K562 (cell line): ENCODE measurements around the gene CCDC136. TPM values are rescaled to one million over a fixed set of nuclear protein-coding genes. Genes with fewer than 3 reads are reported as not detected.

Experiments
- AFF1 ChIP-seq, 2 experiments: fragments of 450-650 bp; IDR thresholded peaks; 2 replicates each; pipeline ENCODE4 v1.6.1; 2018; ENCODE audit warnings: mild to moderate bottlenecking in 2 of 2, low read depth in 1 of 2; ENCODE audit not compliant: partially characterized antibody in 2 of 2
- BRCA1 ChIP-seq, 2 experiments: fragments of 450-650 bp in 1 of 2; sonication (generic) in 1 of 2; formaldehyde crosslinking in 1 of 2; IDR thresholded peaks; 2 replicates each; pipeline versions ENCODE4 v1.5.0 to v1.6.1; 2017 to 2020; ENCODE audit warnings: mild to moderate bottlenecking in 1 of 2, missing genetic modification reagents in 1 of 2
- E2F4 ChIP-seq: sonication (generic); formaldehyde crosslinking; IDR thresholded peaks from 2 replicates; pipeline ENCODE4 v1.8.0; 2022; ENCODE audit warnings: mild to moderate bottlenecking, low read depth, missing genetic modification reagents
- FOXK1 ChIP-seq: sonication (generic); formaldehyde crosslinking; IDR thresholded peaks from 2 replicates; pipeline ENCODE4 v1.8.0; 2022; ENCODE audit warnings: missing genetic modification reagents, mild to moderate bottlenecking, borderline replicate concordance
- GMEB1 ChIP-seq: fragments of 250-450 bp; sonication (Bioruptor Pico); IDR thresholded peaks from 2 replicates; pipeline ENCODE4 v1.4.0; 2020; ENCODE audit warnings: mild to moderate bottlenecking
- IRF2 ChIP-seq: sonication (generic); formaldehyde crosslinking; IDR thresholded peaks from 2 replicates; pipeline ENCODE4 v1.8.1; 2022; ENCODE audit warnings: mild to moderate bottlenecking, missing genetic modification reagents
- MECOM ChIP-seq: fragments of 250-450 bp; sonication (Bioruptor Pico); IDR thresholded peaks from 2 replicates; pipeline ENCODE4 v1.8.0; 2022; ENCODE audit warnings: inconsistent platforms
- POLR3A ChIP-seq: IDR thresholded peaks from 2 replicates; pipeline ENCODE4 v1.6.1; 2011; ENCODE audit warnings: borderline replicate concordance, mild to moderate bottlenecking, moderate library complexity; ENCODE audit not compliant: insufficient read length, insufficient read depth; ENCODE audit errors: extremely low read depth
- TCFL5 ChIP-seq: fragments of 250-450 bp; sonication (Bioruptor Pico); conservative IDR thresholded peaks from 2 replicates; pipeline ENCODE4 v1.6.1; 2021; ENCODE audit warnings: mild to moderate bottlenecking, moderate library complexity, matching md5 sums
- ZEB2 ChIP-seq: fragments of 450-650 bp; IDR thresholded peaks from 2 replicates; pipeline ENCODE4 v1.6.1; 2016
- ZKSCAN3 ChIP-seq: fragments of 250-450 bp; sonication (Bioruptor Pico); IDR thresholded peaks from 2 replicates; pipeline ENCODE4 v1.4.0; 2020
- ZNF584 ChIP-seq: fragments of 200-800 bp; sonication (Bioruptor generic); IDR thresholded peaks from 2 replicates; pipeline ENCODE4 v1.6.1; 2016; ENCODE audit warnings: low read depth, mild to moderate bottlenecking, missing genetic modification characterization, missing compliant biosample characterization
- ZNF778 ChIP-seq: fragments of 450-650 bp; formaldehyde crosslinking; IDR thresholded peaks from 2 replicates; pipeline ENCODE4 v1.4.0; 2020; ENCODE audit warnings: mild to moderate bottlenecking, moderate library complexity
- polyA plus RNA-seq, 8 experiments: library from polyadenylated mRNA; depleted of rRNA in 4 of 8; stranded (reverse) in 5 of 8; unstranded in 3 of 8; fragments of >200 nt; fragmentation: Nextera tagmentation in 2 of 8; fragmentation: Illumina TruSeq in 1 of 8; extraction: Ambion mirVana in 2 of 8; extraction: Trizol in 1 of 8; gene quantifications; 2 replicates each; pipeline versions ENCODE4 v1.2.1 to v1.2.3, GENCODE V29; 2011 to 2014; ENCODE audit warnings: inconsistent platforms in 1 of 8, missing spikeins in 1 of 8
- total RNA-seq, 7 experiments: library from RNA; depleted of rRNA in 6 of 7; stranded (reverse); fragments of >200 nt in 6 of 7; fragmentation: Illumina TruSeq in 2 of 7; extraction: Trizol in 2 of 7; gene quantifications; 2 replicates each; pipeline versions ENCODE4 v1.2.1 to v1.2.3, GENCODE V29; 2011 to 2021; ENCODE audit warnings: low replicate concordance in 1 of 7
- TF ChIP-seq, protein P1 (sequence below): fragments of 150-350 bp; conservative IDR thresholded peaks from 2 replicates; pipeline ENCODE4 v1.6.1; 2014; ENCODE audit warnings: low read length

Gene CCDC136
- total and polyA plus RNA-seq, 9 of the 15 experiments (the other 6 are each of a cell fraction or from before 2014, with no cell fraction given) = 2.4 to 40.8 (median 26.5) TPM

GRCh38 chr7:128860158-128861073, 68.6 kb downstream of the CCDC136 start (continued):
- no peak for TF ChIP-seq GMEB1 (CRISPR knock-in tag)
- peak; percentile 96 for TF ChIP-seq ZEB2
- TF ChIP-seq IRF2 (CRISPR knock-in tag) = no peak
- TF ChIP-seq BRCA1 (IDR thresholded peaks at IDR 0.05) = no peak
- TF ChIP-seq BRCA1 (CRISPR knock-in tag; IDR thresholded peaks at IDR 0.05) = no peak
- peak; percentile 56; the same call in 1 of the 2 replicates for TF ChIP-seq MECOM (CRISPR knock-in tag)
- TF ChIP-seq TCFL5 = no peak
- TF ChIP-seq AFF1 (IDR thresholded peaks at IDR 0.05; ENCODE audit: low read depth in 1 of 2, partially characterized antibody in 2 of 2) = peak in 1 of 2 experiments; percentile 69
- TF ChIP-seq ZNF778 = no peak
- TF ChIP-seq E2F4 (CRISPR knock-in tag) = no peak
- peak; percentile 73; the same call in 1 of the 2 replicates for TF ChIP-seq FOXK1
- TF ChIP-seq, protein P1, sequence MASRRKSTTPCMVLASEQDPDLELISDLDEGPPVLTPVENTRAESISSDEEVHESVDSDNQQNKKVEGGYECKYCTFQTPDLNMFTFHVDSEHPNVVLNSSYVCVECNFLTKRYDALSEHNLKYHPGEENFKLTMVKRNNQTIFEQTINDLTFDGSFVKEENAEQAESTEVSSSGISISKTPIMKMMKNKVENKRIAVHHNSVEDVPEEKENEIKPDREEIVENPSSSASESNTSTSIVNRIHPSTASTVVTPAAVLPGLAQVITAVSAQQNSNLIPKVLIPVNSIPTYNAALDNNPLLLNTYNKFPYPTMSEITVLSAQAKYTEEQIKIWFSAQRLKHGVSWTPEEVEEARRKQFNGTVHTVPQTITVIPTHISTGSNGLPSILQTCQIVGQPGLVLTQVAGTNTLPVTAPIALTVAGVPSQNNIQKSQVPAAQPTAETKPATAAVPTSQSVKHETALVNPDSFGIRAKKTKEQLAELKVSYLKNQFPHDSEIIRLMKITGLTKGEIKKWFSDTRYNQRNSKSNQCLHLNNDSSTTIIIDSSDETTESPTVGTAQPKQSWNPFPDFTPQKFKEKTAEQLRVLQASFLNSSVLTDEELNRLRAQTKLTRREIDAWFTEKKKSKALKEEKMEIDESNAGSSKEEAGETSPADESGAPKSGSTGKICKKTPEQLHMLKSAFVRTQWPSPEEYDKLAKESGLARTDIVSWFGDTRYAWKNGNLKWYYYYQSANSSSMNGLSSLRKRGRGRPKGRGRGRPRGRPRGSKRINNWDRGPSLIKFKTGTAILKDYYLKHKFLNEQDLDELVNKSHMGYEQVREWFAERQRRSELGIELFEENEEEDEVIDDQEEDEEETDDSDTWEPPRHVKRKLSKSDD = no peak
- TF ChIP-seq ZNF584 = no peak; the same call in 1 of the 2 replicates
- TF ChIP-seq ZKSCAN3 (CRISPR knock-in tag) = no peak
- TF ChIP-seq POLR3A = no peak
